Activated naive CD8-positive, alpha-beta T cell treated with anti-CD3 and anti-CD28 coated beads, Interleukin-2, amount 50 U/mL, for 16 hours (primary cell): ENCODE data around the gene INTS15.
"Not testable (repeated sequence)": the region's sequence is repeated elsewhere in the genome, so short reads cannot be mapped to it uniquely, and the experiment has no call there.

Source experiments
- DNase-seq: peaks from one replicate; pipeline ENCODE4 v3.0.0-alpha.2; 2020; ENCODE audit warnings: low read depth, low spot score

The INTS15 gene

GRCh38 chr7:6576867-6577368, 12.9 kb upstream of the INTS15 start:
- not testable (repeated sequence) for DNase-seq

DNA sequence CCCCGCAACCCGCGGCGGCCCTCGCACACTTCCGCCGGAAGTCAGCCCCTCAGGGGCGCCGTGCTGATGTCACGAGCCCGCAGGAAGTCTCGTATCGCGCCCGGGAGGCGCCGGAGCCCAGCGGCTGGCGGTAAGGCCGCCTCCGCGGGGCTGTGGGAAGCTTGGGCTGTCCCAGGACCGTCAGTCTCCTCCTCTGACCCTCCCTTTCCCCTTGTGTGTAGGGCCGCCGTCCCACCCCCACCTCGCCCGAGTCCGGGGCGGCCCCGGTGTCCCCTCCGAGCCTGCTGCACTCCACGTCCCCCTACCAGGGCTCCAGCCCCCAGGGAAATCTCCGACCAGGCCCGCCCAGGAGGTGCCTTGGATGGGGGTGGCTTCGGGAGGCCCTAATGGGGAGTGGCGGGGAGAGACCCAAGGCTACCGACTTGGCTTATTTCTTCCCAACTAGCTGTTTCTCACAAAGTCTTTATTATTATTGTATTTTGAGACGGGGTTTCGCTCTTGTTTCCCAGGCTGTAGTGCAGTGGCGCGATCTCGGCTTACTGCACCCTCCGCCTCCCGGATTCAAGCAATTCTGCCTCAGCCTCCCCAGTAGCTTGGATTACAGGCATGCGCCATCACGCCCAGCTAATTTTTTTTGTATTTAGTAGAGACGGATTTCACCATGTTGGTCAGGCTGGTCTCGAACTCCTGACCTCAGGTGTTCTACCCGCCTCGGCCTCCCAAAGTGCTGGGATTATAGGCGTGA, 12.3 kb upstream of the INTS15 start, which contains the start of gene ZDHHC4:
ZDHHC4 (plus strand) TSS at position 86 of the 745 bp plus-strand sequence. CDS start 3,108 bp downstream, outside the sequence.
- DNase-seq: peak; percentile 76

GRCh38 chr7:6578114-6579084, 11.4 kb upstream of the INTS15 start:
- no peak for DNase-seq

GRCh38 chr7:6579446-6579845, 10.4 kb upstream of the INTS15 start:
- no peak for DNase-seq

DNA sequence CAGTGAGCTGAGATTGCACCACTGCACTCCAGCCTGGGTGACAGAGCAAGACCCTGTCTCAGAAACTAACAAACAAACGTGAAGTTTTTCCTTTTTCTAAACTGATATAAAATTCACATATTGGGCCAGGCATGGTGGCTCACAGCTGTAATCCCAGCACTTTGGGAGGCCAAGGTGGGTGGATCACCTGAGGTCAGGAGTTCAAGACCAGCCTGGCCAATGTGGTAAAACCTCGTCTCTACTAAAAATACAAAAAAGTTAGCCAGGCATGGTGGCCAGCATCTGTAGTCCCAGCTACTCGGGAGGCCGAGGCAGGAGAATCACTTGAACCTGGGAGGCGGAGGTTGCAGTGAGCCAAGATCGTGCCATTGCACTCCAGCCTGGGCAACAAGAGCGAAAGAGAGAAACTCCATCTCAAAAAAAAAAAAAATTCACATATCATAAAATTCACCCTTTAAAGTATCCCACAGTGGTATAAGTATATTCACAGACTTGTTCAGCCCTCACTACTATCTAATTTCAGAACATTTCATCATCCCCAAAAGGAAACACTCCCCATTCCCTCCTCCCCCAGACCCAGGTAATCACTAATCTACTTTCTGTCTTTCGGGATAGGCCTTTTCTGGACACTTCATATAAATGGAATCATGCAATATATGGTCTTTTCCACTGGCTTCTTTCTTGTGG, 3.9 kb upstream of the INTS15 start:
- not testable (repeated sequence) for DNase-seq

DNA sequence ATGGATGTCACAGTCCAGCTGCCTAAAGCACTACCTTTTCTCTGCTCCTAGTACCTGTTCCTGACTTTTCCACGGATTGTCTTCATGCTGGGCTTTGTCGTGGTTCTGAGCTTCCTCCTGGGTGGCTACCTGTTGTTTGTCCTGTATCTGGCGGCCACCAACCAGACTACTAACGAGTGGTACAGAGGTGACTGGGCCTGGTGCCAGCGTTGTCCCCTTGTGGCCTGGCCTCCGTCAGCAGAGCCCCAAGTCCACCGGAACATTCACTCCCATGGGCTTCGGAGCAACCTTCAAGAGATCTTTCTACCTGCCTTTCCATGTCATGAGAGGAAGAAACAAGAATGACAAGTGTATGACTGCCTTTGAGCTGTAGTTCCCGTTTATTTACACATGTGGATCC, 1.3 kb upstream of the INTS15 start:
- no peak for DNase-seq

DNA sequence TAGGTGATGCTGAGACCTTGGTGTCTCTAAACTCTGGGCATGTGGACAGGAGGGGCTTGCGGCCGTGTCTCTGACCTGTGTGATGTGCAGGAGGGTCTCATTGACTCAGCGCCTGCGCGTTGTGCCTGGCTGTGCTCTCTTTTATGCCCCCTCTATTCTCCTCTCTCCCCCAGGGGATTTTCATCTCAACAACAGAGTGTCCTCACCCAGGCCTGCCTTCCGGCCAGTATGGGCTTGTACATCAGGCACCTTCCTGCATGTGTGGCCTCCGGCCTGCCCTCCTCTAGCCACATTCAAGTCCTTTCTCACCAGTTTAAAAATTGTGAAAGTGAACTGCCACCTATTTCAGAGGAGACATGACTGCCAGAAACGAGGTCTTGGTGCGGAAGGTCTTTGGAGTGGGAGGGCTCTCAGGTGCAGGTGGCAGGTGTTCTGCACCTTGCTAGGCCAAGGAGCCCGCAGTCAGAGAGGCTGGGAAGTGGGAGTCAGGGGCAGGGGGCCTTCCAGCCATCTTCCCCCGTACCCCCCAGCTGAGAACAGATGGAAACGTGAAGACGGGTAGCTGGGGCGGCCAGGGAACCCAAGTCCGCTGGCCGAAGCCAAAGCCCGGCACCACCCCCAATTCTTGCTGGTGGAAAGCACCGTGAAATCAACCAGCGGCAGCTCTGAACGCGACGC, 531 bp upstream of the INTS15 start:
- no peak for DNase-seq

DNA sequence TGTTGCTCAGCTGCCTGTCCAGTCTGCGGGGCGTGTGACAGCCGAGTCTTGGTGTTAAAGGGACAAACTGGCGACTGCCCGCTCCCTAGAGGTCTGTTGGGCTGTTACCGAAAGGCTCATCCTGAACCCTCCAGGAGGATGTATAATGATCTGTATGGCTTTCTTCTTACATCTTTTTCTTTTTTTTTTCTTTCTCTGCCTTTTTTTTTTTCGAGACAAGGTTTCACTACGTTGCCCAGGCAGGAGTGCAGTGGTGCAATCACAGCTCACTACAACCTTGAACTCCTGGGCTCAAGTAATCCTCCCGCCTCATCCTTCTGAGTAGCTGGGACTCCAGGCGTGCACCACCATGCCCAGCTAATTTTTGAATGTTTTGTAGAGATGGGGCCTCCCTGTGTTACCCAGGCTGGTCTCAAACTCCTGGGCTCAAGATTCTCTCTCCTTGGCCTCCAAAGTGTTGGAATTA, 857 bp downstream of the INTS15 start:
- DNase-seq: no peak

- DNase-seq: no peak
Observed at GRCh38 chr7:6600093-6600492, 10.3 kb downstream of the INTS15 start.

DNA sequence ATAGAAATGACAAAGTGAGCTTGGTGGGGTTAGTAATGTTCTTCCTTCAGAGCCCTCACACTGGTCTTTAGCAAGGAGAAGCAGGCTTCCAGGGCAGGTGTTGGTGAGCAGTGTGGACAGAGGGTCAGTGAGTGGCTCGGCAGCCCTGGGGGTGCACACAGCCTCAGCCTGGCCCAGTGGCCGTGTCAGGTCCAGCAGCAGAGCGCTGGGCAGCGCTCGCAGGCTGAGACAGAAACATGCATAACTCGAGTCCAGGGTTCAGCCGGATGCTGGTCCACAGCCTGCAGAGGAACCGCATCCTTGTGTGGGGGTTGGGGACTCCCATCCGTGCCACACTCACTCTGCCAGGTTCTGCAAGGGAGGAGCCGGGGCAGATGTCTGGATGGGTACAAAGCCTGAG, 14.6 kb downstream of the INTS15 start:
- no peak for DNase-seq

GRCh38 chr7:6606866-6607583, 17.2 kb downstream of the INTS15 start:
- DNase-seq: no peak

DNA sequence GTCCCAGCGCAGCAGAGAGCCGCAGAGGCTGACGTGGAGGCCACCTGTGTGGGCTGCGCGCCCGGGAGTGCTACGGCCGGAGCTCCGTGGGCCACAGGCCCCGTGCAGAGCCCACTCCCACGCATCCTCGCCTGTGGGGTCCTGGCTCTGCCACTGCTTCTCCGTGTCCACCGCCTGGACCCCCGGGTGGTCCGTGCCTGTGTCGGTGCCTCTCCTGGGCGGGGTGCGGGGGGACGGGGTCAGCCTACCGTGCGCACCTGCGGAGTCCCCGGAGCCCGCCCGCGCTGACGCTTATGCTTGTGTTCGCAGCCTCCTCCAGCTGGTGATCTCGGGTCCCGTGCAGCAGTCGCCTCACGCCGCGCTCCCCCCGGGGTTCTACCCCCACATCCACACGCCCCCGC, 17.8 kb downstream of the INTS15 start:
- DNase-seq: no peak

DNA sequence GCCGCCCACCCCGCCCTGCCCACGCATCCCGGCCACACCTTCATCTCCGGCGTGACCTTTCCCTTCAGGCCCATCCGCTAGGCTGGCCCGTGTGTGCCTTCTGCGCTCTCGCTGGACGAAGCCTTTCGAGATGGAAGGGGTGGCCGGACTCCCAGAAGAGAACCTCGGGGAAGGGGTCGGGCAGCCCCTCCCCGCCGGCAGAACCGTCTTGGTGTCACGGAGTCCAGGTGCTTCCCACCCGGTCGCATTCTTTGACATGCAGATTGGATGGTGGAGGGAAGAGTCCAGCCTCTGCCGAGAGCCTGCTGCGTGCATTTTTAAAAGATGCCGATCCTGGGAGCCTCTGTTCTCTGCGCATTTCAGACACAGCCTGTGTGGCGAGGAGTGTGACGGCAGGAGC, 18.3 kb downstream of the INTS15 start:
- no peak for DNase-seq

DNA sequence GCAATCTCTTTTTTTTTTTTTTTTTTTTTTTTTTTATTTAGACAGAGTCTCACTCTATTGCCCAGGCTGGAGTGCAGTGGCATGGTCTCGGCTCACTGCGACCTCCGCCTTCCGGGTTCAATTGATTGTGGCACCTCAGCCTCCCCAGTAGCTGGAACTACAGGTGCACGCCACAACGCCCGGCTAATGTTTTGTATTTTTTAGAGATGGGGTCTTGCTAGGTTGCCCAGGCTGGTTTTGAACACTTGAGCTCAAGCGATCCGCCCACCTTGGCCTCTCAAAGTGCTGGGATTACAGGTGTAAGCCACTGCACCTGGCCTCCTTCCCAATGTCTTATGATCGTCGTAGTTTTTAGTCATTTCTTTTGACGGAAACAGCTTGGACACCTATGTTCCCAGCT, 19.0 kb downstream of the INTS15 start:
- DNase-seq: no peak

DNA sequence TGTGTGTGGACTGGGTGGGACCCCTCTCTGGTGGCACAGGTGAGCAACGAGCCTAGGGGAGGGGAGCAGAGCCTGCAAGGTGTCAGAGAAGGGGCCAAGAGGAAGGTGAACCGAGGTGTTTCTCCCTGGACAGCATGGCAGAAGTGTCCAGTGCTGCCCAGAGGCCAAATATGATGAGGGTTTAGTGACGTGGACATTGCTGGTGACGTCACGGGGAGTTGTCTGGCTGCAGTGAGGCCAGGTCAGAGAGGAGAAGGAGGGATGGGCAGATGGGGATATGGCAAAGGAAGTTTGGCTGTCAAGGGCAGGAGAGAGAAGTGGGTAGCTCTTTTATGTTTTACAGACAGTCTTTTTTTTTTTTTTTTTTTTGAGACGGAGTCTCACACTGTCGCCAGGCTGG, 23.0 kb downstream of the INTS15 start:
- DNase-seq: no peak

GRCh38 chr7:6613706-6614105, 23.9 kb downstream of the INTS15 start:
- no peak for DNase-seq

GRCh38 chr7:6614953-6615722, 25.3 kb downstream of the INTS15 start, which contains the start of gene ZNF853:
ZNF853 (plus strand) TSS chr7:6615610; CDS start chr7:6616175, 565 bp downstream.
- DNase-seq: no peak

DNA sequence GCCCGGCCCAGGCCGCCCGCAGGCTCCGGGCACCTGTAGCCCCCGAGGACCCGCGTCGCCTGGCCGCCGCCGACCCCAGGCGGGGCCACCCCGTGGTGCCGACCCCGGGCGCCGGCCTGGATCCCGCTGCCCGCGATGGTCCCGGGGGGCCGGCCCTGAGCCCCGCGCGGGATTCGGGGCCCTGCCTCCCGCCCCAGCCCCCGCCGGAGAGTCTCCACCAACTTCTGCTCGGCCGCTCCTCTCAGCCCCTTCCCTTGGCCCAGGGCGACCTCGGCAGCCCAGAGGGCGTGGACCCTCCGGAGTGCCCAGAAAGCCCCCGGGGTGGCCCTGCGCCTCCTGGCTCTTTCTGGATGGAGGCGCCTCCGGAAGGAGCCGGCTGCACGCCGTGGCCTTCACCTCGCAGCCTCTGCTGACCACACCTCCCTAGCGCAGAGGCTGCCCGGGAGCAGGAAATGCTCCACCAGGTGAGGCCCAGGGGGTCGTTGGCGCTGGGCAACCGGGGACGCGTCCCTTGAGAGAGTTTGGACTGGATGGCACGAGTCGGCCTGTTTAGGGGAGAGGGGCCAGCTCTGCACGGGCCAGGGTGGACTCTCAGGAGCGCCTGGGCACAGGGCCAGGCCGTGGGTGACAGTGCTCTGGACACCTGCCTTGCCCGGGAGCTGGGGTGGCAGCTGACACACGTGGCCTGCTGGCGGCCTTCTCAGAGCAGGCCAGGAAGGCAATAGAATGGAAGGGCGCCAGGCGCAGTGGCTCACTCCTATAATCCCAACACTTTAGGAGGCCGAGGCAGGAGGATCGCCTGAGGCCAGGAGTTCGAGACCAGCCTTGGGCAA, 26.1 kb downstream of the INTS15 start:
- DNase-seq: no peak
